Liver (tissue), 9 donors: ENCODE data around the gene TLE1. TPM values are rescaled to one million over a fixed set of nuclear protein-coding genes. Genes with fewer than 3 reads are reported as not detected.

ENCODE experiments used
- DNase-seq: peaks from one replicate; pipeline ENCODE4 v3.0.0-alpha.2; 2017; ENCODE audit warnings: low spot score
- H3K27ac ChIP-seq, 2 donors: one replicate each; pipeline ENCODE4 v1.7.0; 2013; ENCODE audit warnings: inconsistent platforms in 2 of 2, low read length in 2 of 2, control low read depth in 1 of 2, low read depth in 1 of 2, mild to moderate bottlenecking in 1 of 2
- H3K27me3 ChIP-seq, 4 donors: one replicate each; pipeline versions ENCODE4 v1.6.1 to v1.7.0; 2013; ENCODE audit warnings: low read length in 3 of 4, inconsistent platforms in 1 of 4, mild to moderate bottlenecking in 1 of 4, moderate library complexity in 1 of 4; ENCODE audit not compliant: control insufficient read depth in 4 of 4, insufficient read depth in 4 of 4
- H3K36me3 ChIP-seq, 4 donors: one replicate each; pipeline versions ENCODE4 v1.6.1 to v1.7.0; 2013; ENCODE audit warnings: low read length in 3 of 4, mild to moderate bottlenecking in 3 of 4, low read depth in 1 of 4, moderate library complexity in 1 of 4; ENCODE audit not compliant: control insufficient read depth in 4 of 4, insufficient read depth in 3 of 4
- H3K4me1 ChIP-seq, 4 donors: one replicate each; pipeline versions ENCODE4 v1.6.1 to v1.7.0; 2013; ENCODE audit warnings: low read length in 3 of 4, mild to moderate bottlenecking in 3 of 4, moderate library complexity in 1 of 4; ENCODE audit not compliant: control insufficient read depth in 4 of 4, insufficient read depth in 4 of 4
- H3K4me3 ChIP-seq, 3 donors: one replicate each; pipeline versions ENCODE4 v1.6.1 to v1.7.0; 2013; ENCODE audit warnings: low read length in 3 of 3, control low read depth in 1 of 3, low read depth in 1 of 3, mild to moderate bottlenecking in 1 of 3
- H3K9ac ChIP-seq, 2 donors: one replicate each; pipeline ENCODE4 v1.7.0; 2013; ENCODE audit warnings: low read length in 2 of 2, mild to moderate bottlenecking in 2 of 2, moderate library complexity in 2 of 2, control low read depth in 1 of 2, low read depth in 1 of 2
- H3K9me3 ChIP-seq, 4 donors: one replicate each; pipeline versions ENCODE4 v1.6.1 to v1.7.0; 2013; ENCODE audit warnings: low read length in 3 of 4; ENCODE audit not compliant: control insufficient read depth in 4 of 4
- ATF3 ChIP-seq: IDR thresholded peaks from 2 replicates; pipeline ENCODE4 v1.6.1; 2016; ENCODE audit warnings: antibody characterized with exemption
- CTCF ChIP-seq: fragments of 150-350 bp; IDR thresholded peaks from 2 replicates; pipeline ENCODE4 v1.5.1; 2017; ENCODE audit warnings: improper control_type of control experiment, low read depth, low read length; ENCODE audit not compliant: missing input control
- EGR1 ChIP-seq, 2 donors: IDR thresholded peaks; 2 replicates each; pipeline ENCODE4 v1.6.1; 2016 to 2018; ENCODE audit warnings: antibody characterized with exemption in 2 of 2, low read depth in 2 of 2
- FOXA1 ChIP-seq: IDR thresholded peaks from 2 replicates; pipeline ENCODE4 v1.6.1; 2016; ENCODE audit warnings: antibody characterized with exemption
- FOXA2 ChIP-seq: IDR thresholded peaks from 2 replicates; pipeline ENCODE4 v1.6.1; 2016; ENCODE audit warnings: antibody characterized with exemption
- GABPA ChIP-seq, 2 donors: IDR thresholded peaks in 1 of 2; conservative IDR thresholded peaks in 1 of 2; 2 replicates each; pipeline ENCODE4 v1.6.1; 2016; ENCODE audit warnings: antibody characterized with exemption in 2 of 2, mild to moderate bottlenecking in 1 of 2, moderate library complexity in 1 of 2
- HNF4A ChIP-seq, 2 donors: conservative IDR thresholded peaks; 2 replicates each; pipeline ENCODE4 v1.6.1; 2016; ENCODE audit warnings: antibody characterized with exemption in 2 of 2, mild to moderate bottlenecking in 2 of 2
- JUND ChIP-seq, 2 donors: IDR thresholded peaks; 2 replicates each; pipeline ENCODE4 v1.6.1; 2016; ENCODE audit warnings: antibody characterized with exemption in 2 of 2
- MAX ChIP-seq: IDR thresholded peaks from 2 replicates; pipeline ENCODE4 v1.6.1; 2016; ENCODE audit warnings: antibody characterized with exemption
- NR2F2 ChIP-seq: IDR thresholded peaks from 2 replicates; pipeline ENCODE4 v1.6.1; 2016; ENCODE audit warnings: antibody characterized with exemption
- RAD21 ChIP-seq, 2 donors: IDR thresholded peaks; 2 replicates each; pipeline ENCODE4 v1.6.1; 2016; ENCODE audit warnings: antibody characterized with exemption in 2 of 2, mild to moderate bottlenecking in 2 of 2
- REST ChIP-seq: IDR thresholded peaks from 2 replicates; pipeline ENCODE4 v1.6.1; 2016; ENCODE audit warnings: antibody characterized with exemption, mild to moderate bottlenecking
- RXRA ChIP-seq, 2 donors: IDR thresholded peaks; 2 replicates each; pipeline ENCODE4 v1.6.1; 2017 to 2018; ENCODE audit warnings: antibody characterized with exemption in 2 of 2, mild to moderate bottlenecking in 1 of 2
- SP1 ChIP-seq: IDR thresholded peaks from 2 replicates; pipeline ENCODE4 v1.6.1; 2018; ENCODE audit warnings: antibody characterized with exemption, mild to moderate bottlenecking
- YY1 ChIP-seq: IDR thresholded peaks from 2 replicates; pipeline ENCODE4 v1.6.1; 2016; ENCODE audit warnings: antibody characterized with exemption, mild to moderate bottlenecking
- ZBTB33 ChIP-seq: IDR thresholded peaks from 2 replicates; pipeline ENCODE4 v1.6.1; 2016; ENCODE audit warnings: antibody characterized with exemption
- WGBS: extraction: QIAGEN DNeasy Blood & Tissue Kit; methylation state at CpG from one replicate; pipeline ENCODE4 v1.1.7; 2013; 5-methylcytosine and 5-hydroxymethylcytosine counted together
- polyA plus RNA-seq, 2 donors: library from polyadenylated mRNA; stranded (reverse) in 1 of 2; unstranded in 1 of 2; fragments of 200-250 nt in 1 of 2; fragments of >200 nt in 1 of 2; fragmentation: Nextera tagmentation in 1 of 2; extraction: Ambion mirVana in 1 of 2; gene quantifications; one replicate each; pipeline versions ENCODE4 v1.2.1 to v1.2.3, GENCODE V29; 2013 to 2015
- total RNA-seq, 2 donors: library from RNA; depleted of rRNA; stranded (reverse); fragments of >200 nt; gene quantifications; one replicate each; pipeline ENCODE4 v1.2.3, GENCODE V29; 2014
- donor health status: healthy.
- donor health status: healthy.
- donor health status: healthy.
- donor health status: healthy.
- donor health status: healthy.

TLE1 gene
- total RNA-seq (10 to 100 TPM; 25.9 to 45.4 TPM), polyA plus RNA-seq (10 to 100 TPM; 25.2 to 25.5 TPM)

GRCh38 chr9:81689343-81690175, at the start of gene TLE1:
Gene TLE1 (minus strand): TSS chr9:81689547. CDS start chr9:81688240, 1,307 bp downstream.
- H3K36me3 ChIP-seq: peaks cover 0 to 6% (median 0%) of the 10 kb centered on the region in 4 donors
- DNase-seq: peak; percentile 92
- H3K9me3 ChIP-seq: no peaks in the 10 kb centered on the region
- H3K4me3 ChIP-seq: peak within 1 kb of the TSS; percentile 72 to 92 (median 86)
- WGBS: under 1% methylated on average over 95 of the region's 95 CpGs
- H3K27me3 ChIP-seq: no peaks in the 10 kb centered on the region
- peak within 1 kb of the TSS; percentile 20 to 67 for H3K9ac ChIP-seq
- H3K4me1 ChIP-seq: peaks cover 0 to 31% (median 23%) of the 10 kb centered on the region in 4 donors
- peak within 1 kb of the TSS; percentile 87 to 89 for H3K27ac ChIP-seq
- TF ChIP-seq SP1: peak; percentile 90
- TF ChIP-seq ATF3: no peak
- peak; percentile 31 for TF ChIP-seq FOXA2
- TF ChIP-seq GABPA (IDR thresholded peaks at IDR 0.05 in 1 of 2, conservative IDR thresholded peaks at IDR 0.05 in 1 of 2): peak in 1 of 2 donors; percentile 27
- TF ChIP-seq ZBTB33: peak; percentile 63
- no peak for TF ChIP-seq YY1
- no peak for TF ChIP-seq CTCF
- TF ChIP-seq HNF4A (conservative IDR thresholded peaks at IDR 0.05): peak in 1 of 2 donors; percentile 54
- TF ChIP-seq NR2F2: no peak
- peak; percentile 24 for TF ChIP-seq FOXA1
- TF ChIP-seq EGR1 (IDR thresholded peaks at IDR 0.05; ENCODE audit: low read depth in 2 of 2): peak in 1 of 2 donors; percentile 66
- TF ChIP-seq JUND (IDR thresholded peaks at IDR 0.05): peak in 1 of 2 donors; percentile 51
- TF ChIP-seq MAX: peak; percentile 55
- peak; percentile 44 to 61 for TF ChIP-seq RXRA (IDR thresholded peaks at IDR 0.05)
- TF ChIP-seq REST: peak; percentile 73
- TF ChIP-seq RAD21 (IDR thresholded peaks at IDR 0.05): peak; percentile 47 to 63
